HepG2 (cell line): ENCODE results near the gene SPAG7. TPM values are rescaled to one million over a fixed set of nuclear protein-coding genes. Genes with fewer than 3 reads are reported as not detected.

Experiments
- AHR ChIP-seq: IDR thresholded peaks from 2 replicates; pipeline ENCODE4 v1.6.1; 2018; ENCODE audit warnings: missing genetic modification reagents, missing compliant biosample characterization
- ARNTL ChIP-seq: sonication (generic); formaldehyde crosslinking; IDR thresholded peaks from 2 replicates; pipeline ENCODE4 v1.4.0; 2020; ENCODE audit warnings: mild to moderate bottlenecking, missing genetic modification reagents
- BHLHE40 ChIP-seq: IDR thresholded peaks from 2 replicates; pipeline ENCODE4 v1.6.1; 2011; ENCODE audit warnings: low read length, improper control_type of control experiment
- CENPBD1 ChIP-seq: sonication (generic); formaldehyde crosslinking; IDR thresholded peaks from 2 replicates; pipeline ENCODE4 v1.8.0; 2022; ENCODE audit warnings: missing genetic modification reagents, low read depth, mild to moderate bottlenecking, borderline replicate concordance
- GLI4 ChIP-seq: sonication (generic); formaldehyde crosslinking; IDR thresholded peaks from 2 replicates; pipeline ENCODE4 v1.5.1; 2020; ENCODE audit warnings: missing genetic modification reagents, mild to moderate bottlenecking, moderate library complexity, borderline replicate concordance
- GPBP1L1 ChIP-seq: sonication (generic); formaldehyde crosslinking; IDR thresholded peaks from 2 replicates; pipeline ENCODE4 v1.5.0; 2020; ENCODE audit warnings: mild to moderate bottlenecking, missing genetic modification reagents
- HDAC6 ChIP-seq: fragments of 200-600 bp; sonication (generic); IDR thresholded peaks from 2 replicates; pipeline ENCODE4 v1.7.0; 2017; ENCODE audit warnings: mild to moderate bottlenecking, antibody characterized with exemption, low read length, low read depth
- ISX ChIP-seq: sonication (generic); formaldehyde crosslinking; conservative IDR thresholded peaks from 2 replicates; pipeline ENCODE4 v1.5.0; 2020; ENCODE audit warnings: missing genetic modification reagents
- MED13 ChIP-seq: sonication (generic); formaldehyde crosslinking; IDR thresholded peaks from 2 replicates; pipeline ENCODE4 v1.5.0; 2020; ENCODE audit warnings: missing genetic modification reagents
- NKX3-1 ChIP-seq: sonication (generic); formaldehyde crosslinking; IDR thresholded peaks from 2 replicates; pipeline ENCODE4 v1.5.0; 2020; ENCODE audit warnings: missing genetic modification reagents
- PCBP1 ChIP-seq: fragments of 200-400 bp; formaldehyde crosslinking; IDR thresholded peaks from 2 replicates; pipeline ENCODE4 v1.6.1; 2017; ENCODE audit warnings: mild to moderate bottlenecking, low read depth, low read length, borderline replicate concordance
- PHB2 ChIP-seq: fragments of 450-650 bp; IDR thresholded peaks from 2 replicates; pipeline ENCODE4 v1.6.1; 2018; ENCODE audit not compliant: partially characterized antibody
- PPARG ChIP-seq: conservative IDR thresholded peaks from 2 replicates; pipeline ENCODE4 v1.6.1; 2016; ENCODE audit warnings: missing biosample characterization, missing genetic modification reagents
- RFX3 ChIP-seq: IDR thresholded peaks from 2 replicates; pipeline ENCODE4 v1.6.1; 2016; ENCODE audit warnings: missing biosample characterization, missing genetic modification reagents
- SETDB1 ChIP-seq: sonication (generic); formaldehyde crosslinking; IDR thresholded peaks from 2 replicates; pipeline ENCODE4 v1.5.1; 2020; ENCODE audit warnings: missing genetic modification reagents, mild to moderate bottlenecking, borderline replicate concordance
- SNAI1 ChIP-seq: sonication (generic); formaldehyde crosslinking; IDR thresholded peaks from 2 replicates; pipeline ENCODE4 v1.5.0; 2020; ENCODE audit warnings: mild to moderate bottlenecking, missing genetic modification reagents, borderline replicate concordance
- SRSF4 ChIP-seq: fragments of 200-400 bp; formaldehyde crosslinking; IDR thresholded peaks from one replicate; pipeline ENCODE4 v1.6.1; 2018; ENCODE audit warnings: mild to moderate bottlenecking, low read depth, low read length, moderate library complexity; ENCODE audit not compliant: poor library complexity, severe bottlenecking
- SRSF9 ChIP-seq: fragments of 200-400 bp; formaldehyde crosslinking; IDR thresholded peaks from 2 replicates; pipeline ENCODE4 v1.6.1; 2018; ENCODE audit warnings: borderline replicate concordance, mild to moderate bottlenecking, low read depth, low read length; ENCODE audit not compliant: insufficient read depth, poor library complexity, severe bottlenecking
- TCF12 ChIP-seq, 2 experiments: fragments of 450-650 bp in 1 of 2; sonication (generic) in 1 of 2; formaldehyde crosslinking in 1 of 2; IDR thresholded peaks; 2 replicates each; pipeline versions ENCODE4 v1.6.1 to v1.8.0; 2017 to 2022; ENCODE audit warnings: antibody characterized with exemption in 1 of 2, mild to moderate bottlenecking in 1 of 2, missing genetic modification reagents in 1 of 2, moderate library complexity in 1 of 2
- ZBTB20 ChIP-seq: sonication (generic); formaldehyde crosslinking; IDR thresholded peaks from 2 replicates; pipeline ENCODE4 v1.8.1; 2023; ENCODE audit warnings: missing genetic modification reagents, low read depth, mild to moderate bottlenecking, borderline replicate concordance
- ZFX ChIP-seq: sonication (generic); formaldehyde crosslinking; IDR thresholded peaks from 2 replicates; pipeline ENCODE4 v1.4.0; 2020; ENCODE audit warnings: mild to moderate bottlenecking, low read depth, missing genetic modification reagents, moderate library complexity
- ZNF589 ChIP-seq: sonication (generic); formaldehyde crosslinking; conservative IDR thresholded peaks from 2 replicates; pipeline ENCODE4 v1.8.0; 2022; ENCODE audit warnings: mild to moderate bottlenecking, moderate library complexity, missing genetic modification reagents
- ZNF607 ChIP-seq: sonication (generic); formaldehyde crosslinking; IDR thresholded peaks from 2 replicates; pipeline ENCODE4 v1.5.1; 2020; ENCODE audit warnings: missing genetic modification reagents, mild to moderate bottlenecking, borderline replicate concordance
- ZNF703 ChIP-seq: sonication (generic); formaldehyde crosslinking; IDR thresholded peaks from 2 replicates; pipeline ENCODE4 v1.5.1; 2020; ENCODE audit warnings: missing genetic modification reagents, mild to moderate bottlenecking, moderate library complexity, borderline replicate concordance
- ZNF75D ChIP-seq: sonication (generic); formaldehyde crosslinking; IDR thresholded peaks from 2 replicates; pipeline ENCODE4 v1.8.1; 2023; ENCODE audit warnings: missing genetic modification reagents, mild to moderate bottlenecking, borderline replicate concordance
- ZSCAN9 ChIP-seq: IDR thresholded peaks from 2 replicates; pipeline ENCODE4 v1.6.1; 2016; ENCODE audit warnings: borderline replicate concordance
- polyA plus RNA-seq, 8 experiments: library from polyadenylated mRNA; depleted of rRNA in 3 of 8; stranded (reverse) in 7 of 8; unstranded in 1 of 8; fragments of >200 nt; fragmentation: Illumina TruSeq in 4 of 8; extraction: Trizol in 4 of 8; gene quantifications; 2 replicates each; pipeline versions ENCODE4 v1.2.1 to v1.2.3, GENCODE V29; 2011 to 2016; ENCODE audit warnings: low read depth in 4 of 8, missing spikeins in 1 of 8, mixed read lengths in 1 of 8; ENCODE audit not compliant: insufficient read depth in 1 of 8
- total RNA-seq, 5 experiments: library from RNA; depleted of rRNA; stranded (reverse); fragments of >200 nt; fragmentation: Illumina TruSeq; extraction: Trizol; gene quantifications; 2 replicates each; pipeline ENCODE4 v1.2.3, GENCODE V29; 2016; ENCODE audit warnings: low read depth in 1 of 5
- TF ChIP-seq, protein P1 (sequence below): sonication (generic); formaldehyde crosslinking; IDR thresholded peaks from 2 replicates; pipeline ENCODE4 v1.5.0; 2020; ENCODE audit warnings: mild to moderate bottlenecking, missing genetic modification reagents, moderate library complexity

The SPAG7 gene
- total and polyA plus RNA-seq, 2 of the 13 experiments (the other 11 are each of a cell fraction or from before 2014, with no cell fraction given) = 51.0 to 59.0 TPM

DNA sequence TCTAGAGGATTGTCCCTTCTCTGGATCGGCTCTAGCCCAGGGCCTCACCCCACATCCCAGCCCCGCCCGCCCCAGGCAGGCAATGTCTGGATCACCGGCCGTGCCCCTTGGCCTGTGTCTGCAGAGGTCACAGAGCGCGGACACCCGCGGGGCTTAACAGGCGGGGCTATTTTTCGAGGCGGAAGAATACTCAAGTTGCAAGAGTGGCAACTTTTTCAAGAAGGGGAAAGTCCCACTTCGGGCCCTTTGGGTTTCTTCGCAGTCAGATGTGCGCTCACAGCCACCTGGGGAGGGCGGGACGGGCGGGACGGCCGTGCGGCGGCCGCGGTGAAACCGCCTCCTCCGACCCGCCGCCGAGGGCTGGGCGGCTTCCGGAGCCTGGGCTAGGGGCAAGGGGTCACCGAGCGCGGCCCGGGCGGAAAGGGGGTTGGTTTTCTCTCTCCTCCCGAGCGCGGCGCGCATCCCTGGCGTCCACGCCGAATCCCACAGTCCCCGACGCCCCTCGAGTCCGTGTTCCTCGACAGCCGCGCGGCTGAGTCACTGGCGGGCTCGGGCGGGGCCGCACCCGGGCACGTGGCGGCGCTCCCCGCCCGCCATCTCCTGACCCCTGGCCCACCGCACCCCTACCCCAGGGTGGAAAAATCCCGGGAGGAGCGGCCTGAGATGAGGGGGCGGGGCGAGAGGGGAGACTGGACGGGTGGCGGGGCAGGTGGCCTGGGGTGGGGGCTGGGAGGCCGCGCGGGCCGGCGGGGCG, 18.1 kb downstream of the SPAG7 start (continued):
- no peak for TF ChIP-seq AHR (CRISPR knock-in tag)
- no peak for TF ChIP-seq PCBP1
- no peak for TF ChIP-seq SETDB1 (CRISPR knock-in tag)
- TF ChIP-seq GLI4 (CRISPR knock-in tag) = peak; percentile 89; the same call in 1 of the 2 replicates
- TF ChIP-seq, protein P1, sequence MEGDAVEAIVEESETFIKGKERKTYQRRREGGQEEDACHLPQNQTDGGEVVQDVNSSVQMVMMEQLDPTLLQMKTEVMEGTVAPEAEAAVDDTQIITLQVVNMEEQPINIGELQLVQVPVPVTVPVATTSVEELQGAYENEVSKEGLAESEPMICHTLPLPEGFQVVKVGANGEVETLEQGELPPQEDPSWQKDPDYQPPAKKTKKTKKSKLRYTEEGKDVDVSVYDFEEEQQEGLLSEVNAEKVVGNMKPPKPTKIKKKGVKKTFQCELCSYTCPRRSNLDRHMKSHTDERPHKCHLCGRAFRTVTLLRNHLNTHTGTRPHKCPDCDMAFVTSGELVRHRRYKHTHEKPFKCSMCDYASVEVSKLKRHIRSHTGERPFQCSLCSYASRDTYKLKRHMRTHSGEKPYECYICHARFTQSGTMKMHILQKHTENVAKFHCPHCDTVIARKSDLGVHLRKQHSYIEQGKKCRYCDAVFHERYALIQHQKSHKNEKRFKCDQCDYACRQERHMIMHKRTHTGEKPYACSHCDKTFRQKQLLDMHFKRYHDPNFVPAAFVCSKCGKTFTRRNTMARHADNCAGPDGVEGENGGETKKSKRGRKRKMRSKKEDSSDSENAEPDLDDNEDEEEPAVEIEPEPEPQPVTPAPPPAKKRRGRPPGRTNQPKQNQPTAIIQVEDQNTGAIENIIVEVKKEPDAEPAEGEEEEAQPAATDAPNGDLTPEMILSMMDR (CRISPR knock-in tag) = no peak; the same call in 1 of the 2 replicates
- peak; percentile 67; the same call in 1 of the 2 replicates for TF ChIP-seq ZNF607 (CRISPR knock-in tag)
- no peak for TF ChIP-seq RFX3 (CRISPR knock-in tag)
- peak; percentile 65; the same call in 1 of the 2 replicates for TF ChIP-seq ZNF703 (CRISPR knock-in tag)
- no peak for TF ChIP-seq NKX3-1 (CRISPR knock-in tag)
- peak; percentile 26; the same call in 1 of the 2 replicates for TF ChIP-seq ISX (CRISPR knock-in tag)
- TF ChIP-seq ZBTB20 (CRISPR knock-in tag) = no peak
- no peak; the same call in 1 of the 2 replicates for TF ChIP-seq ZSCAN9 (CRISPR knock-in tag)
- no peak for TF ChIP-seq HDAC6
- no peak for TF ChIP-seq ZNF75D (CRISPR knock-in tag)
- no peak for TF ChIP-seq SRSF9
- TF ChIP-seq CENPBD1 (CRISPR knock-in tag) = no peak; the same call in 1 of the 2 replicates
- no peak for TF ChIP-seq GPBP1L1 (CRISPR knock-in tag)
- TF ChIP-seq TCF12 (IDR thresholded peaks at IDR 0.05) = no peak
- TF ChIP-seq TCF12 (CRISPR knock-in tag; IDR thresholded peaks at IDR 0.05) = peak; percentile 75; the same call in 1 of the 2 replicates
- no peak for TF ChIP-seq SRSF4
- peak; percentile 88 for TF ChIP-seq BHLHE40
- peak; percentile 89 for TF ChIP-seq ARNTL (CRISPR knock-in tag)
- TF ChIP-seq ZNF589 (CRISPR knock-in tag) = peak; percentile 87
- TF ChIP-seq MED13 = no peak
- TF ChIP-seq PPARG = peak; percentile 96
- TF ChIP-seq ZFX (CRISPR knock-in tag) = 0 out of 2 replicates have a peak, but pooled peaks have one; percentile 13
- TF ChIP-seq PHB2 = no peak
- no peak; the same call in 1 of the 2 replicates for TF ChIP-seq SNAI1 (CRISPR knock-in tag)
